ENCODE measurements around the gene RSF1.
A peak's percentile ranks its signal among the peaks of the same experiment; 100 is the strongest.
"Not testable (repeated sequence)": the region's sequence is repeated elsewhere in the genome, so short reads cannot be mapped to it uniquely, and the experiment has no call there.

The RSF1 gene

GRCh38 chr11:77672264-77672663 lies 148.3 kb downstream of the RSF1 start:
- peak; percentile 47 to 51 for DNase-seq (ENCODE audit: low read depth in 2 of 2)

DNA sequence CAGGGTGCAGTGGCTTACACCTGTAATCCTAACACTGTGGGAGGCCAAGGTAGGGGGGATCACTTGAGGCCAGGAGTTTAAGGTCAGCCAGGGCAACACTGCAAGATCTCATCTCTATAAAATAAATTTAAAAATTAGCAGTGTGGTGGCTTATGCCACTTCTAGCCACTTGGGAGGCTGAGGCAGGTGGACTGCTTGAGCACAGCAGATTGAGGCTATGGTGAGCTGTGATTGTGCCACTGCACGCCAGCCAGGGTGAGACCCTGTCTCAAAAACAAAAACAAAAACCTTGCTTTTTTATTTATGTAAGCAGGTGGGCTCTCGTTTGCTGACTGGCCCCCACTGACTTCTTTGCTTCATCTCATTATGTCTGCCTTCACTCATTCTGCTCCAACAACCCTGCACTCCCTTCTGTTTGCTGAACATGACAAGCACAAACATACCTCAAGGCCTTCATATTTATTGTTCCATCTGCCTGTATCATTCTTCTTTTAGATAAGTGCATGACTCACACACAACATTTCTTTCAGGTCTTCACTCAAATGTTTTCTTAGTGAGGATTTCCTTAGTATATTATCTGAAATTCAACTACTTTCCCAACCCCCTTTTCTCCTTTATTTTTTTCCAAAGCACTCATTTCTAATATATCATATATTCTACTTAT lies 150.5 kb downstream of the RSF1 start:
- no peak for DNase-seq (ENCODE audit: low read depth in 2 of 2)

- DNase-seq (ENCODE audit: low read depth in 2 of 2) = no peak
Measured at GRCh38 chr11:77668760-77669159, 151.8 kb downstream of the RSF1 start.

- no peak for DNase-seq (ENCODE audit: low read depth in 2 of 2)
Measured at GRCh38 chr11:77665240-77665965, 155.1 kb downstream of the RSF1 start.

DNA sequence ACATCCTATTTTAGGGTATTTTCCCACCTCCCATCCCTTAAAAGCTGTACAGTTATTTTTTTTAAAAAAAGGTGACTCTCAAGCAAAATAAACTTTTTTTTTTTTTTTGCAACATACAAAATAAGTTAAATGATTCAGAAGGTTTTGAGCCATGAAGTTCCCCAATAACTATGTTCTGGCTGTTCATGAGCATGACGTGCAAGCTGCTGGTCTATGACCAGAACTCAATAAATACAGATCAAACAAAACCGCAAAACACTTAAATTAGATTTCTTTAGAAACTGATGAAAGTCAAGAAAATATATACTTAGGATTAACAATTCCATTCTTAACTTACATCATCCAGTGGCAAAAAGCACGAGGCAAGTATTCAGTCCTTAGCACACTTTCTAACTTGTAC lies 158.9 kb downstream of the RSF1 start:
- no peak for DNase-seq (ENCODE audit: low read depth in 2 of 2)

DNA sequence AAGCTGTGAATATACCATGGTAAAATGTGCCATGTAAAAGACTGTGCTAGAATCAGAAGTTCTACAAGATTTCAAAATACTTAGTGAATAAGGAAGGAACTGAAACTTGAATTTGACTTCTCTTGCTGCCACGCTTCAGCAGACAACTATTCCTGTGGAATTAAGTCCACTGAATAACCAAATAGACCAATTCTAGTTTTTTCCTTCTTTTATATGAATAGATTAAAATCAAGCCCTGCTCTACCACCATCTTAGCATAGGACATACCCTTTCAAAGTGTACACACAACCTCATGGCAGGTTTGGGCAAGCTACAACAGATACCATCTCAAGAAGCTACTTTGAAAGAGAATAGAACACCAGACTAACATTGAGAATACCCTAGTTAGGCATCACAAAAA lies 159.6 kb downstream of the RSF1 start:
- no peak for DNase-seq (ENCODE audit: low read depth in 2 of 2)

DNA sequence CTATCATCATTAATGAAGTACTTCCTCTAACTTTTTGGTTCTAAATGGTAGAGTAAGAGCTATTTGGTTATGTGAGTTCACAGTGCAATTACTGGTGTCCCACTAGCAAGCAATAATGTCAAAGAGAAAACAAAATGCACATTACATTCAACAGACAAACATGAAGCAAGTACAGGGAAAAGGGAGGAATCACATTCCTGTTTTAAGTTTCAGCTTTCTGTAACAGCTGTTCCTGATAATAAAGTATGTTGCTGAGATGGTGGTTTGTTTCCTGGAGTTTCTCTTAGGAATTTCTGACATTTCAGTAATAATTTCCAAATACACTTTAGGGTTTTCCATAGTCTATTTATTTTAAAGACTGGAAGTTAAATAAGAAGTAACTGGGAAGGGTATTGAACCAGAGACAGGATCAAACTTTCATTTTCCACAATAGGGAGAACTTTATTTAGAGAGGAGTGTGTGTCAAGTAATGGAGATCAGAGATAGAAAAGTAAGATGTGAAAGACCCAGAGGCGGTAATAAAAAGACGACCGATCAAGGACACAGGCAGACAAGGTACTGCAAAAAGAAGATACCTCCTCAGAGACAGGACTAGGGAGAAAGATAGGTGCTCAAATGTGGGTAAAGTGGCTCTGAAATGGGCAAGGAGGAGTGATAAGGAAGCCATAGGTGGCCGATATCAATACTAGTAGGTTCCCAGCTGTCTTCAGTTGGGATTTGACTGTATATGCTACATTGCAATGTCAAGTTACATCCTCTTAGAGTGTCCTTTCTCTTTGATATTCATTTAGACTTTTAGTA lies 162.1 kb downstream of the RSF1 start:
- DNase-seq (ENCODE audit: low read depth in 2 of 2) = peak in 1 of 2 experiments; percentile 49

- DNase-seq (ENCODE audit: low read depth in 2 of 2) = no peak
Measured at GRCh38 chr11:77656362-77656761, 164.2 kb downstream of the RSF1 start.

GRCh38 chr11:77654770-77655434 lies 165.6 kb downstream of the RSF1 start:
- no peak for DNase-seq (ENCODE audit: low read depth in 2 of 2)

- no peak for DNase-seq (ENCODE audit: low read depth in 2 of 2)
Measured at GRCh38 chr11:77650123-77650522, 170.4 kb downstream of the RSF1 start.

DNA sequence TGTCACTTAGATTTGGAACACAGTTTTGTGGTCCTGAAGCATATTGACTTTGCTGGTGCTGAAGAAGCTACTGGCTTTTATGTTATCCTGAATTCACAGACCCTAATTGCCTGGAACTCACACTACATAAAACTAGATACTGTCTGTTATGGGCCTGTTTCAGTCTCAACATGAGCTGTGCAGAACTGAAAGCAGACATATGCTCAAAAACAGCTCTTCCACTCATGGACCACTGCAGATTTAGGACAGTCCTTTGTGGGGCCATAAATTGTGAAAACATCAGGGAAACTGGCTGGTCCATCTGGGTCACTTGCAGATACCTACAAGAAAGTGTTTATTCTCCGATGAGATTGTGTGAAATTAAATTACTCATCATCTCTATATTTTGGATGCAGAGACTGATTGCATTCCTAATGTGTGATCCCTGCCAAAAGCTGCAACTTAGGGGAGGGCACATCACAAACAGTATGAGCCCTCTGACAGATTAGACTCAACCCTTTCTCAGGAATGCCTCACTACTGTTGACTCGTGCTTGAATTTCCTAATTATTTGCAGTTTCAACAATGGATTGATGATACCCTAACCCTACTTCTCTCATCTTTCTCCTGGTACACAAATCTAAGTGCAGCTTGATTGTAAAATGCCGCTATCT lies 172.7 kb downstream of the RSF1 start:
- DNase-seq (ENCODE audit: low read depth in 2 of 2) = no peak

DNA sequence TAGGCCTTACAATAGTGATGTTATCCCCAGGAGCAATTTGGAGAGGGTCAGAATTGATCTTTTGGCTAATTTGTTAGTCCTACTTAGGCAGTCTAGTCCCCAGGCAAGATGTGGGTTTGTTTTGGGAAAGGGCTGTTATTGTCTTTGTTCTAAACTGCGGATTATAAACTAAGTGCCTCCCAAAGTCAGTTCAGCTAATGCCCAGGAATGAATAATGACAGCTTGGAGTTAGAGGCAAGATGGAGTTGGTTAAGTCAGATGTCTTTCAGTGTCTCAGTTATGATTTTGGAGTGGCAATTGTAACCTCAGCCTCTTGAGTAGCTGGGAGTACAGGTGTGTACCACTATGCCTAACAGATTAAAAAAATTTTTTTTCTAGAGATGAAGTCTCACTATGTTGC lies 175.6 kb downstream of the RSF1 start:
- DNase-seq (ENCODE audit: low read depth in 2 of 2) = no peak

- DNase-seq (ENCODE audit: low read depth in 2 of 2) = no peak
Measured at GRCh38 chr11:77642228-77642627, 178.3 kb downstream of the RSF1 start.

DNA sequence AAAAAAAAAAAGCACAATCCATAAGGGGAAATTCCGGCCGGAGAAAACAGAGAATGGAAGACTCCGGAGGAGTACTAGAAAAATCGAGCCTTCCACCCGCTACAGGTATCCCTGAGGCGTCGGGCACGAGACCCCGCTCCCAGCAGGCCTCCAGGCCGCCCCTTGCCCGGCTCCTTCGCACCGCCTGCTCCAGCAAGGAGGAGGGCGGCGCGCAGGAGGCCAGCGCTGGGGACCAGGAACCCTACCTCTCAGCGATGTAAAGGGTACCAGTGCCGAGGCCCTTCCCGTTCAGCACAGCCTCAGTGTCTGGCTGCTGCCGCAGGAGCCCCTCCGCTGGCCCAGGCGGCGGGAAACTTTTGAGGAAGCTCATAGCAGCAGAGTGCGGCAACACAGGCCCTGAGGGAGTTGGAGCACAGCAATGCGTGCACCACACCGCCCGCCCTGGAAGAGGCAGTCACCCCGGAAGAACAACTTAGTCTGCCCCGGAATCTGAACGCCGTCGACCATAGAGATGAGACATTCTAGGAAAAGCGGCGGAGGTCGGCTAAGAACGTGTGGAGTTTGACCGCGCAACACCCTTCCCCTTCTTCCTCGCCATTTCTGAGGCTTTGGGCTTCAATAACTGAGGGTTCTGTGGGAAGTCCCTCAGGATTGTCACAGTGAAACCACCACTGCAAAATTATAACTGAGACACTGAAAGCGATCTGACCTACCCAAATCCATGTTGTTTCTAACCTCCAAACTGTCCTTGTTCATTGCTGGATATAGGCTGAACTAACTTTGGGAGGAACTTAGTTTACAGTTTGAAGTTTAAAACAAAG lies 183.0 kb downstream of the RSF1 start, which contains the start of gene CLNS1A:
Gene CLNS1A, minus strand, starts transcription at position 450 of the 821 bp plus-strand sequence. Its CDS starts 80 bp downstream, at position 370.
- DNase-seq (ENCODE audit: low read depth in 2 of 2) = peak; percentile 60 to 68

DNA sequence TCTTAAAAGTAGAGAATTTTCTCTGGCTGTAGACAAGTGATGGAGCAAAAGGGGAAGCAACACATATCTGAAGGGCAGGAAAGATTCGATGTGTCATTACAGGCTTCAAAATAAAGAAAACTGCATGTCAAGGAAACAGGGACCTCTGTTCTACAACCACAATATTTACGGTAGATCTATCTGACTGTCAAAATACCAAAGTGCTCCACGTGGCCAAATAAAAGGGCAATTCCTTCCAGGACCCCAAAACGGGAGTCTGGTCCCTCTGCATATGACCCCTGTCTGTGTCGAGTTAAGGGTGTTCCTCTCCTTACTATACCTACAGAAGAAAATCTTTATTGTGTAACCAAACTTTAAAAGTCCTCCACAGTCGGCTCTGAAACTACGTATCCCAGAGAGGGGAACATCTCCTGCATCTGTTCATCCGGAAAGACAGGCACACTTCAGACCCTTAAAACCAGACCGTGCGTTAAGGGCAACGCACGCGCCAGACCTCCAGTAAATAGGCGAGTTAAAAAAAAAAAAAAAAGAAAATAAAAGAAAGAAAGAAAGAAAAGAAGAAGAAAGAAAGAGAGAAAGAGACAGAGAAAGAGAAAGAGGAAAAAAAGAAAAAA lies 183.7 kb downstream of the RSF1 start:
- DNase-seq (ENCODE audit: low read depth in 2 of 2) = no peak

GRCh38 chr11:77633926-77634325 lies 186.6 kb downstream of the RSF1 start:
- DNase-seq (ENCODE audit: low read depth in 2 of 2) = not testable (repeated sequence)

DNA sequence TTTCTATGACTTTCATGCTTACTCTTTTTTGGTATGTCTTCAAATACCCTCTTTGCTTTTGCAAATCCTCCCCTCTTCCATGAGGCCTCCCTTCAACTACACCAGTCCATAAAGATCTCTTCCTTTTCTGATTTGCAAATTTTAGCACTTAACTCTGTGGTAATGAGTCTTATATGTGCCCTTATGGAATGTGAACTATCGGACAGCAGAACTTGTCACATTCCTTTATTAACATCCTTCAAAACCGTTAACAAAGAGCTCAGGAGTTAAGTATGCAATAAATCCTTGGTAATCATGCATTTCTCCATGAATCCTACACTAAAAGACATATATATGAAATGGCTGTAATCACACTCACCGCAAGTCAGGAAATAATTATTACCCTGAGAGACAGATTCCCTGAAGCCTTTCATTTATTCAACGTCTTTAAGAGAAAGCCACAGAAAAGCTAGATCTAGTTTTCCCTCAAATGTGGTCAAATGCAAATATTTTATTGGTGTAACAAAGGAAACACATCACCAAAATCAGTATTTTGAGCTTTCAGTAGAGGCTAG lies 190.3 kb downstream of the RSF1 start:
- no peak for DNase-seq (ENCODE audit: low read depth in 2 of 2)

GRCh38 chr11:77619576-77620198 lies 200.8 kb downstream of the RSF1 start:
- no peak for DNase-seq (ENCODE audit: low read depth in 2 of 2)

DNA sequence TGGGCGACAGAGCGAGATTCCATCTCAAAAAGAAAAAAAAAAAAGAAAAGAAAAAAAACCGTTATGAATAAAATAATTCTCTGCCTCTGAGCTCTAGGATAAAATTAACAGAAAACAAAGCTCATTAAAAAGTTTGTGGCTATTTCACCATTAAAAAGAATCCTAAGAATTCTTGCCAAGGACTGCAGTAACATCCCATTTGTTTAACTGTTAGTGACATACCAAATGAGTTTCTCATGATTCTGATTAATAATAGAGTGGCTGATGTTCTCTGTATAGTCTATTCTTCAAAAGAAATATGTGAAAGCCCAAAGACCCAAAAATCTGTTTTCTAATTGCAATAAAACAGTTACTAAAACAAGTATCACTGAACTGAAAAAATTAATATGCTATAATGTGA lies 202.6 kb downstream of the RSF1 start:
- no peak for DNase-seq (ENCODE audit: low read depth in 2 of 2)
